NT2/D1 (cell line): ENCODE results near the gene NT5DC3.

ENCODE experiments used
- DNase-seq: peaks from one replicate; pipeline ENCODE4 v3.0.0-alpha.2; 2011; ENCODE audit warnings: low read depth, low spot score
- H3K27me3 ChIP-seq: 2 replicates; pipeline ENCODE4 v1.6.0; 2011; ENCODE audit warnings: mild to moderate bottlenecking; ENCODE audit not compliant: insufficient read length, insufficient read depth
- H3K36me3 ChIP-seq: 2 replicates; pipeline ENCODE4 v1.6.1; 2011; ENCODE audit warnings: mild to moderate bottlenecking, low read length, mixed read lengths; ENCODE audit not compliant: insufficient read depth, insufficient read length
- H3K4me1 ChIP-seq: 2 replicates; pipeline ENCODE4 v1.5.1; 2011; ENCODE audit not compliant: insufficient read depth, insufficient read length
- H3K4me3 ChIP-seq: 2 replicates; pipeline ENCODE4 v1.5.1; 2011; ENCODE audit warnings: low read depth; ENCODE audit not compliant: insufficient read length
- H3K9ac ChIP-seq: 2 replicates; pipeline ENCODE4 v1.6.0; 2011; ENCODE audit warnings: low read depth; ENCODE audit not compliant: insufficient read length
- H3K9me3 ChIP-seq: 2 replicates; pipeline ENCODE4 v1.5.1; 2011; ENCODE audit warnings: mild to moderate bottlenecking, low read length; ENCODE audit not compliant: insufficient read depth
- SUZ12 ChIP-seq: IDR thresholded peaks from 2 replicates; pipeline ENCODE4 v1.6.1; 2011; ENCODE audit not compliant: insufficient read length, insufficient read depth; ENCODE audit errors: extremely low read depth
- YY1 ChIP-seq: IDR thresholded peaks from 2 replicates; pipeline ENCODE4 v1.6.1; 2011; ENCODE audit not compliant: insufficient read length, insufficient read depth
- ZNF274 ChIP-seq: IDR thresholded peaks from 2 replicates; pipeline ENCODE4 v1.6.1; 2011; ENCODE audit warnings: mild to moderate bottlenecking, low read depth, low read length

Gene NT5DC3

GRCh38 chr12:103786201-103786600 lies 54.8 kb downstream of the NT5DC3 start:
- TF ChIP-seq SUZ12: no peak
- TF ChIP-seq ZNF274: no peak
- TF ChIP-seq YY1: no peak
- no peak overlapping the region for H3K9ac ChIP-seq
- no peaks in the 10 kb centered on the region for H3K27me3 ChIP-seq
- DNase-seq: no peak
- H3K4me3 ChIP-seq: no peak overlapping the region
- H3K9me3 ChIP-seq: no peaks in the 10 kb centered on the region
- peaks cover 51% of the 10 kb centered on the region for H3K36me3 ChIP-seq
- no peaks in the 10 kb centered on the region for H3K4me1 ChIP-seq

- H3K9me3 ChIP-seq: no peaks in the 10 kb centered on the region
- H3K9ac ChIP-seq: no peak overlapping the region
- H3K4me1 ChIP-seq: no peaks in the 10 kb centered on the region
- no peak for DNase-seq
- H3K36me3 ChIP-seq: peaks cover 58% of the 10 kb centered on the region
- TF ChIP-seq ZNF274: no peak
- no peak for TF ChIP-seq SUZ12
- TF ChIP-seq YY1: no peak
- no peaks in the 10 kb centered on the region for H3K27me3 ChIP-seq
- H3K4me3 ChIP-seq: no peak overlapping the region
Measured at GRCh38 chr12:103785243-103786031, 55.6 kb downstream of the NT5DC3 start.

DNA sequence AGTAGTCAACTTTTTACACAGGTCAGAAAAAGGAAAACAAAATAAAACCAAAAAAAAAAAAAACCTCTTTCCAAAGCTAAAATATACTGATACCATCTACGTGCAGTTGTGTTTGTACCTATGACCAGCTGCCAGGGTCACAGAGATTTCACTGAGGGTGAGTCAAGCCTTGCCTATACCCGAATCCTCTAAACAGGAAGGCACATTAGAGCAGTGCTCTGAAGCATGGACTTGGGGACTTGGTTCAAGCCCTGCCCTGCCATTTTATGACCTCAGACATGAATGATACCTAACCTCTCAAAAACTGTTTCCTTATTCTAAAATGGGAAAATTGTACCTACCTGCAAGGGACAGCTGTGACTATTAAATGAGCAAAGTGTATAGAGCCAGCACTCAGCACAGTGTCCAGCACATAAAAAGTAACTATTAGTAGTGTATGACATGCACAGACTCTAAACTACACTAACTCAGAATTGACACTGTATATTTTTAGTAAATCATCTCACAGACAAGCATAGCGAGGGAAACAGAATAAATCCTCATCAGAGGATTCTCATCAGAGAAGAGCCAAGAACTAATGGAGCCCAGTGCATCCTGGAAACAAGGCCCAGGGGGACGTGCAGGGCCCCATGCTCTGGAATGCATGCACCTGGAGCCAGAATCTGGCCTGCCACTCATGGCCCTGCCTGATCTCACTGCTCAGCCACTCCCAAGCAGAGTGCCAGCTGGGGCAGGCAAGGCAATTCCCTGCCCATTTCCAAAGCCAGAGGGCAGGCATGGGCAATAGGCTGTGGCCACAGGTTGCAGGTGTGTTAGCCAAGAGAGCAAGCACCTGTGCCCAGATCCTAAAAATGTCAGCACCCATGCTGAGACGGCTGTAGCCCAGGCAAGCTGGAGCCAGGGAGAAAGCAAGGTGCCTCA lies 57.0 kb downstream of the NT5DC3 start:
- Histone ChIP-seq H3K9ac (no peak overlapping the region), H3K36me3 (peaks cover 67% of the 10 kb centered on the region), H3K4me1 (peaks cover 6% of the 10 kb centered on the region), H3K27me3 (no peaks in the 10 kb centered on the region), H3K4me3 (no peak overlapping the region), H3K9me3 (no peaks in the 10 kb centered on the region)
- TF ChIP-seq ZNF274 (no peak), YY1 (no peak), SUZ12 (no peak)
- no peak for DNase-seq

DNA sequence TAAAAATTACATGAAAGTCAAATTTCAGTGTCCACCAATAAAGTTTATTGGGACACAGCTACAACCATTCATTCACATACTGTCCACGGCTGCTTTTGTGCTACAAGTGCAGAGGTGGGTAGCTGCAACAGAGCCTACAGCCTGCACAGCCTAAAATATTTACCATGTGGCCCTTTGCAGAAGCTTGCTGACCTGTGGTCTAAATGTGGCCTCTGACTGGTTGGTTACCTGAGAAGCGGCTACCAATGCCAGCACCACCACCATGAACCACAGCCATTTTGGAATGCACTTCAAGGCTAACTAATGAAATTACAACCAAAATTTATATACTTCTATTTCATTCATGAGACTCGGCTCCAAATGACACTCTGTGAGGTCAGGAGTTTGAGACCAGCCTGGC lies 58.6 kb downstream of the NT5DC3 start:
- TF ChIP-seq ZNF274: no peak
- no peak for TF ChIP-seq SUZ12
- no peak for TF ChIP-seq YY1
- H3K9ac ChIP-seq: no peak overlapping the region
- no peaks in the 10 kb centered on the region for H3K9me3 ChIP-seq
- peaks cover 6% of the 10 kb centered on the region for H3K4me1 ChIP-seq
- peaks cover 76% of the 10 kb centered on the region for H3K36me3 ChIP-seq
- H3K4me3 ChIP-seq: no peak overlapping the region
- DNase-seq: no peak
- H3K27me3 ChIP-seq: no peaks in the 10 kb centered on the region

DNA sequence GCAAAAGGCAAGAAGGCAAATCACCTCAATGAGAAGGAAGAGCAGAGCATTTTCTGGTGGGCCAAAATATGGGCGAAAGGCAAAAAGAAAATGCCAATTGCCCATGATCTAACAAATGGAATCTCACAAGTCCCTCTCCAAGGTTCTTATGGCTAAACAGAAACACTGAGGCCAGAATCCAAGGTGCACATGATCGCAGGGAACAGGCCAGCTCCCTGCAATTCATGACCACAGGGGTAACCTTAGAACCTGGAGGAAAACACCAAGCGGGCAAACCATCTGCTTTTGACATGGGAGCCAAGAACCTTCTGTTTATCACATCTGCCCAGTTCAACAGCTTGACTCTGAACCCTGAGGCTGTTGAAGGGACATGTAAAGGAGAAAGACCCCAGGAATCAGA lies 60.0 kb downstream of the NT5DC3 start:
- DNase-seq: no peak
- Histone ChIP-seq H3K4me1 (peaks cover 6% of the 10 kb centered on the region), H3K36me3 (peaks cover 78% of the 10 kb centered on the region), H3K9me3 (no peaks in the 10 kb centered on the region), H3K4me3 (no peak overlapping the region), H3K9ac (no peak overlapping the region), H3K27me3 (no peaks in the 10 kb centered on the region)
- TF ChIP-seq ZNF274 (no peak), YY1 (no peak), SUZ12 (no peak)

GRCh38 chr12:103780093-103780440 lies 61.0 kb downstream of the NT5DC3 start:
- no peaks in the 10 kb centered on the region for H3K27me3 ChIP-seq
- peak overlapping the region; percentile 6 for H3K9ac ChIP-seq
- H3K9me3 ChIP-seq: no peaks in the 10 kb centered on the region
- no peak for DNase-seq
- no peak for TF ChIP-seq YY1
- TF ChIP-seq ZNF274: no peak
- TF ChIP-seq SUZ12: no peak
- no peak overlapping the region for H3K4me3 ChIP-seq
- peaks cover 78% of the 10 kb centered on the region for H3K36me3 ChIP-seq
- peaks cover 6% of the 10 kb centered on the region for H3K4me1 ChIP-seq

- H3K36me3 ChIP-seq: peaks cover 78% of the 10 kb centered on the region
- no peaks in the 10 kb centered on the region for H3K9me3 ChIP-seq
- peaks cover 6% of the 10 kb centered on the region for H3K4me1 ChIP-seq
- peak; percentile 40 for DNase-seq
- TF ChIP-seq SUZ12 (no peak), YY1 (no peak), ZNF274 (no peak)
- peak overlapping the region; percentile 6 for H3K9ac ChIP-seq
- H3K4me3 ChIP-seq: no peak overlapping the region
- H3K27me3 ChIP-seq: no peaks in the 10 kb centered on the region
Measured at GRCh38 chr12:103779410-103780092, 61.5 kb downstream of the NT5DC3 start.
